Measurements from ENCODE around the gene CTU1. TPM values are rescaled to one million over a fixed set of nuclear protein-coding genes. Genes with fewer than 3 reads are reported as not detected.

CTU1 gene
- total RNA-seq, 1 experiment from 2014 or later, result 8.6 TPM

DNA sequence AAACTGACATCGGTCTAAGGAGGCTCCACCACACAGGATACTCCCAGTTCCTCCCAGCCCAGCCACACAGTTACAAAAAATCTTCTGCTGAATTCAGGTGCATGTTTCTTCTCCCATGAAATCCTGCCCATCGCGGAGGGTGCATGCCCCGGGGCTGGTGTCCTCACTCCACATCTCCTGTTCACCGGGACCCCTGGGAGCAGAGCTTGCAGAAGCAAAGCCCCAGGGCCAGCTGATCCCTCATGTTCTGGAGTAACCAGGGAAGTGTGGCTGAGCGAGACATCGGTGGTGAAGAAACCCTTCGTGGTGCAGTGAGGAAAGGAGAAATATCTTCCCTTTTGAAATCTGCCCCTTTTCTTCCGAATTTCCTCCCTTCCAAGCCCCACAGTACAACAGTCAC is 15.6 kb upstream of the CTU1 start:
- ATAC-seq (no peak), DNase-seq (ENCODE audit: low spot score) (no peak)
- CTCF ChIA-PET, result no interaction called here
- Mint-ChIP-seq H3K36me3 (no peaks in the 10 kb centered on the region), H3K4me3 (no peak overlapping the region), H3K4me1 (no peaks in the 10 kb centered on the region; the same call in 1 of the 2 replicates), H3K9me3 (no peaks in the 10 kb centered on the region), H3K27ac (no peak overlapping the region), H3K27me3 (ENCODE audit: low read depth) (peaks cover 7% of the 10 kb centered on the region; the same call in 1 of the 2 replicates)
- no peak for TF ChIP-seq RORB (CRISPR knock-in tag; IDR thresholded peaks at IDR 0.05)
- TF ChIP-seq, protein P1, sequence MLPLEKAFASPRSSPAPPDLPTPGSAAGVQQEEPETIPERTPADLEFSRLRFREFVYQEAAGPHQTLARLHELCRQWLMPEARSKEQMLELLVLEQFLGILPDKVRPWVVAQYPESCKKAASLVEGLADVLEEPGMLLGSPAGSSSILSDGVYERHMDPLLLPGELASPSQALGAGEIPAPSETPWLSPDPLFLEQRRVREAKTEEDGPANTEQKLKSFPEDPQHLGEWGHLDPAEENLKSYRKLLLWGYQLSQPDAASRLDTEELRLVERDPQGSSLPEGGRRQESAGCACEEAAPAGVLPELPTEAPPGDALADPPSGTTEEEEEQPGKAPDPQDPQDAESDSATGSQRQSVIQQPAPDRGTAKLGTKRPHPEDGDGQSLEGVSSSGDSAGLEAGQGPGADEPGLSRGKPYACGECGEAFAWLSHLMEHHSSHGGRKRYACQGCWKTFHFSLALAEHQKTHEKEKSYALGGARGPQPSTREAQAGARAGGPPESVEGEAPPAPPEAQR (CRISPR knock-in tag; IDR thresholded peaks at IDR 0.05), result no peak
- no peak for TF ChIP-seq ZMAT4 (CRISPR knock-in tag; IDR thresholded peaks at IDR 0.05)
- TF ChIP-seq PRDM15 (CRISPR knock-in tag; IDR thresholded peaks at IDR 0.05), result no peak
- TF ChIP-seq TCF7 (CRISPR knock-in tag; IDR thresholded peaks at IDR 0.05; ENCODE audit: low read depth), result no peak
- no peak for TF ChIP-seq SOX15 (CRISPR knock-in tag; IDR thresholded peaks at IDR 0.05)
- TF ChIP-seq, protein P2, sequence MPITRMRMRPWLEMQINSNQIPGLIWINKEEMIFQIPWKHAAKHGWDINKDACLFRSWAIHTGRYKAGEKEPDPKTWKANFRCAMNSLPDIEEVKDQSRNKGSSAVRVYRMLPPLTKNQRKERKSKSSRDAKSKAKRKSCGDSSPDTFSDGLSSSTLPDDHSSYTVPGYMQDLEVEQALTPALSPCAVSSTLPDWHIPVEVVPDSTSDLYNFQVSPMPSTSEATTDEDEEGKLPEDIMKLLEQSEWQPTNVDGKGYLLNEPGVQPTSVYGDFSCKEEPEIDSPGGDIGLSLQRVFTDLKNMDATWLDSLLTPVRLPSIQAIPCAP (CRISPR knock-in tag; IDR thresholded peaks at IDR 0.05), result no peak
- no peak for TF ChIP-seq ETV6 (CRISPR knock-in tag; IDR thresholded peaks at IDR 0.05)
- no peak for TF ChIP-seq CREB1 (CRISPR knock-in tag; IDR thresholded peaks at IDR 0.05)
- no peak for TF ChIP-seq HMGA2 (CRISPR knock-in tag; IDR thresholded peaks at IDR 0.05)
- TF ChIP-seq, protein P3, sequence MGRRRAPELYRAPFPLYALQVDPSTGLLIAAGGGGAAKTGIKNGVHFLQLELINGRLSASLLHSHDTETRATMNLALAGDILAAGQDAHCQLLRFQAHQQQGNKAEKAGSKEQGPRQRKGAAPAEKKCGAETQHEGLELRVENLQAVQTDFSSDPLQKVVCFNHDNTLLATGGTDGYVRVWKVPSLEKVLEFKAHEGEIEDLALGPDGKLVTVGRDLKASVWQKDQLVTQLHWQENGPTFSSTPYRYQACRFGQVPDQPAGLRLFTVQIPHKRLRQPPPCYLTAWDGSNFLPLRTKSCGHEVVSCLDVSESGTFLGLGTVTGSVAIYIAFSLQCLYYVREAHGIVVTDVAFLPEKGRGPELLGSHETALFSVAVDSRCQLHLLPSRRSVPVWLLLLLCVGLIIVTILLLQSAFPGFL (CRISPR knock-in tag; IDR thresholded peaks at IDR 0.05; ENCODE audit: borderline replicate concordance), result no peak
- TF ChIP-seq JUN (CRISPR knock-in tag; IDR thresholded peaks at IDR 0.05), result no peak
- no peak for TF ChIP-seq GRHL2 (CRISPR knock-in tag; IDR thresholded peaks at IDR 0.05; ENCODE audit: insufficient replicate concordance, severe bottlenecking)
- no peak for TF ChIP-seq FOXJ3 (CRISPR knock-in tag; IDR thresholded peaks at IDR 0.05; ENCODE audit: borderline replicate concordance)
- no peak for TF ChIP-seq IRF2 (CRISPR knock-in tag; IDR thresholded peaks at IDR 0.05; ENCODE audit: borderline replicate concordance, low read depth)
- TF ChIP-seq RELA (CRISPR knock-in tag; IDR thresholded peaks at IDR 0.05; ENCODE audit: borderline replicate concordance), result no peak
- TF ChIP-seq ZNF317 (CRISPR knock-in tag; IDR thresholded peaks at IDR 0.05; ENCODE audit: borderline replicate concordance, low read depth), result no peak
- TF ChIP-seq, protein P4, sequence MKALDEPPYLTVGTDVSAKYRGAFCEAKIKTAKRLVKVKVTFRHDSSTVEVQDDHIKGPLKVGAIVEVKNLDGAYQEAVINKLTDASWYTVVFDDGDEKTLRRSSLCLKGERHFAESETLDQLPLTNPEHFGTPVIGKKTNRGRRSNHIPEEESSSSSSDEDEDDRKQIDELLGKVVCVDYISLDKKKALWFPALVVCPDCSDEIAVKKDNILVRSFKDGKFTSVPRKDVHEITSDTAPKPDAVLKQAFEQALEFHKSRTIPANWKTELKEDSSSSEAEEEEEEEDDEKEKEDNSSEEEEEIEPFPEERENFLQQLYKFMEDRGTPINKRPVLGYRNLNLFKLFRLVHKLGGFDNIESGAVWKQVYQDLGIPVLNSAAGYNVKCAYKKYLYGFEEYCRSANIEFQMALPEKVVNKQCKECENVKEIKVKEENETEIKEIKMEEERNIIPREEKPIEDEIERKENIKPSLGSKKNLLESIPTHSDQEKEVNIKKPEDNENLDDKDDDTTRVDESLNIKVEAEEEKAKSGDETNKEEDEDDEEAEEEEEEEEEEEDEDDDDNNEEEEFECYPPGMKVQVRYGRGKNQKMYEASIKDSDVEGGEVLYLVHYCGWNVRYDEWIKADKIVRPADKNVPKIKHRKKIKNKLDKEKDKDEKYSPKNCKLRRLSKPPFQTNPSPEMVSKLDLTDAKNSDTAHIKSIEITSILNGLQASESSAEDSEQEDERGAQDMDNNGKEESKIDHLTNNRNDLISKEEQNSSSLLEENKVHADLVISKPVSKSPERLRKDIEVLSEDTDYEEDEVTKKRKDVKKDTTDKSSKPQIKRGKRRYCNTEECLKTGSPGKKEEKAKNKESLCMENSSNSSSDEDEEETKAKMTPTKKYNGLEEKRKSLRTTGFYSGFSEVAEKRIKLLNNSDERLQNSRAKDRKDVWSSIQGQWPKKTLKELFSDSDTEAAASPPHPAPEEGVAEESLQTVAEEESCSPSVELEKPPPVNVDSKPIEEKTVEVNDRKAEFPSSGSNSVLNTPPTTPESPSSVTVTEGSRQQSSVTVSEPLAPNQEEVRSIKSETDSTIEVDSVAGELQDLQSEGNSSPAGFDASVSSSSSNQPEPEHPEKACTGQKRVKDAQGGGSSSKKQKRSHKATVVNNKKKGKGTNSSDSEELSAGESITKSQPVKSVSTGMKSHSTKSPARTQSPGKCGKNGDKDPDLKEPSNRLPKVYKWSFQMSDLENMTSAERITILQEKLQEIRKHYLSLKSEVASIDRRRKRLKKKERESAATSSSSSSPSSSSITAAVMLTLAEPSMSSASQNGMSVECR (CRISPR knock-in tag; IDR thresholded peaks at IDR 0.05; ENCODE audit: borderline replicate concordance), result no peak
- no peak for TF ChIP-seq NFATC4 (CRISPR knock-in tag; IDR thresholded peaks at IDR 0.05)
- POLR2A ChIA-PET, result no interaction called here

All from WTC11 (cell line).